Right lobe of liver (tissue), 6 donors: ENCODE results near the gene CYFIP2. TPM values are rescaled to one million over a fixed set of nuclear protein-coding genes. Genes with fewer than 3 reads are reported as not detected.
A peak's percentile ranks its signal among the peaks of the same experiment; 100 is the strongest.

Experiments
- ATAC-seq, 4 donors: fragments of 200-7000 bp; cut with Tn5 transposase; one replicate each; pipeline ENCODE4 v1.9.1; 2020; ENCODE audit warnings: mild to moderate bottlenecking in 4 of 4, moderate library complexity in 4 of 4
- DNase-seq, 3 donors: peaks; one replicate each; pipeline ENCODE4 v3.0.0-alpha.2; 2020
- H3K27ac ChIP-seq, 3 donors: fragments of 200-600 bp; one replicate each; pipeline ENCODE4 v1.8.0; 2022
- H3K27me3 ChIP-seq, 2 donors: fragments of 200-600 bp; one replicate each; pipeline ENCODE4 v1.8.0; 2022
- H3K36me3 ChIP-seq, 4 donors: fragments of 200-600 bp; sonication (generic) in 1 of 4; one replicate each; pipeline versions ENCODE4 v1.5.1 to v1.8.0; 2017 to 2022; ENCODE audit warnings: control low read depth in 1 of 4
- H3K4me1 ChIP-seq, 4 donors: fragments of 200-600 bp; sonication (generic) in 1 of 4; one replicate each; pipeline versions ENCODE4 v1.5.1 to v1.8.0; 2017 to 2022; ENCODE audit warnings: control low read depth in 1 of 4
- H3K4me3 ChIP-seq, 3 donors: fragments of 200-600 bp; one replicate each; pipeline ENCODE4 v1.8.0; 2022
- H3K9me3 ChIP-seq, 4 donors: fragments of 200-600 bp; sonication (generic) in 1 of 4; one replicate each; pipeline versions ENCODE4 v1.5.1 to v1.8.0; 2017 to 2022; ENCODE audit warnings: control low read depth in 1 of 4
- POLR2A ChIP-seq: fragments of 450-650 bp; IDR thresholded peaks from one replicate; pipeline ENCODE4 v1.6.1; 2017; ENCODE audit warnings: antibody characterized with exemption, mild to moderate bottlenecking
- WGBS: methylation state at CpG from one replicate; pipeline ENCODE4 v1.1.6; 2018; ENCODE audit warnings: low coverage, low lambda C conversion rate; ENCODE audit not compliant: insufficient coverage; ENCODE audit errors: missing lambda C conversion rate; 5-methylcytosine and 5-hydroxymethylcytosine counted together
- intact Hi-C, 2 donors: fragments of 100-400 bp; cut with DNase I; formaldehyde crosslinking; loops; one replicate each; pipeline versions ENCODE4 v1.11.2 to v1.14.1; 2022
- total RNA-seq, 6 experiments: library from RNA; depleted of rRNA in 2 of 6; stranded (reverse); fragments of >200 nt in 2 of 6; fragmentation: NEBNext Ultra II Directional in 3 of 6; extraction: Animal tissue kit (Norgen Biotek cat#: 25700) in 3 of 6; gene quantifications; one replicate each; pipeline versions ENCODE4 v1.1.0 to v1.2.4, GENCODE V29; 2016 to 2023
- TF ChIP-seq, protein P1 (sequence below), 4 donors: fragments of 200-600 bp in 3 of 4; fragments of 450-650 bp in 1 of 4; IDR thresholded peaks; one replicate each; pipeline versions ENCODE4 v1.5.1 to v1.8.0; 2016 to 2022; ENCODE audit warnings: antibody characterized with exemption in 4 of 4, mild to moderate bottlenecking in 2 of 4
- donor health status: DM: no; HTN: yes; CAD: no.
- donor health status: DM: no; HTN: no; CAD: no.
- donor health status: DM: no; HTN: no; CAD: no.
- donor health status: DM: no; HTN: yes; CAD: no.
- donor health status: DM: no; HTN: yes; CAD: no.

CYFIP2 gene
- total RNA-seq, 6 experiments from 2014 or later = 20.6 to 89.1 (median 49.6) TPM

DNA sequence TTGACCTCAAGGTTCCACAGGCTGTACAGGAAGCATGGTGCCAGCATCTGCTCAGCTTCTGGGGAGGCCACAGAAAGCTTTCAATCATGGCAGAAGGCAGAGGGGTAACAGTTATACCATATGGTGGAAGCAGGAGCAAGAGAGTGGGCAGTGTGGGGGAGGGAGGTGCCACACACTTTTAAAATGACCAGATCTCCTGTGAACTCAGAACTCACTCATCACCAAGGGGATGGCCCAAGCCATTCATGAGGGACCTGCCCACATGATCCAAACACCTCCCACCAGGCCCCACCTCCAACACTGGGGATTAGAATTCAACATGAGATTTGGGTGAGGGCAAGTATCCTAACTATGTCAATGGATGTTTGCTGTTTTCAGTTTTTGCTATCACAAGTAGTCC lies 16.2 kb downstream of the CYFIP2 start:
- intact Hi-C loops = no loop called here
- Histone ChIP-seq H3K4me3 (no peak overlapping the region), H3K9me3 (no peaks in the 10 kb centered on the region), H3K36me3 (no peaks in the 10 kb centered on the region), H3K27ac (no peak overlapping the region), H3K4me1 (peaks cover 0 to 19% (median 7%) of the 10 kb centered on the region in 4 donors), H3K27me3 (no peaks in the 10 kb centered on the region)
- DNase-seq (no peak), ATAC-seq (no peak)
- no peak for TF ChIP-seq POLR2A
- TF ChIP-seq, protein P1, sequence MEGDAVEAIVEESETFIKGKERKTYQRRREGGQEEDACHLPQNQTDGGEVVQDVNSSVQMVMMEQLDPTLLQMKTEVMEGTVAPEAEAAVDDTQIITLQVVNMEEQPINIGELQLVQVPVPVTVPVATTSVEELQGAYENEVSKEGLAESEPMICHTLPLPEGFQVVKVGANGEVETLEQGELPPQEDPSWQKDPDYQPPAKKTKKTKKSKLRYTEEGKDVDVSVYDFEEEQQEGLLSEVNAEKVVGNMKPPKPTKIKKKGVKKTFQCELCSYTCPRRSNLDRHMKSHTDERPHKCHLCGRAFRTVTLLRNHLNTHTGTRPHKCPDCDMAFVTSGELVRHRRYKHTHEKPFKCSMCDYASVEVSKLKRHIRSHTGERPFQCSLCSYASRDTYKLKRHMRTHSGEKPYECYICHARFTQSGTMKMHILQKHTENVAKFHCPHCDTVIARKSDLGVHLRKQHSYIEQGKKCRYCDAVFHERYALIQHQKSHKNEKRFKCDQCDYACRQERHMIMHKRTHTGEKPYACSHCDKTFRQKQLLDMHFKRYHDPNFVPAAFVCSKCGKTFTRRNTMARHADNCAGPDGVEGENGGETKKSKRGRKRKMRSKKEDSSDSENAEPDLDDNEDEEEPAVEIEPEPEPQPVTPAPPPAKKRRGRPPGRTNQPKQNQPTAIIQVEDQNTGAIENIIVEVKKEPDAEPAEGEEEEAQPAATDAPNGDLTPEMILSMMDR (IDR thresholded peaks at IDR 0.05) = no peak

DNA sequence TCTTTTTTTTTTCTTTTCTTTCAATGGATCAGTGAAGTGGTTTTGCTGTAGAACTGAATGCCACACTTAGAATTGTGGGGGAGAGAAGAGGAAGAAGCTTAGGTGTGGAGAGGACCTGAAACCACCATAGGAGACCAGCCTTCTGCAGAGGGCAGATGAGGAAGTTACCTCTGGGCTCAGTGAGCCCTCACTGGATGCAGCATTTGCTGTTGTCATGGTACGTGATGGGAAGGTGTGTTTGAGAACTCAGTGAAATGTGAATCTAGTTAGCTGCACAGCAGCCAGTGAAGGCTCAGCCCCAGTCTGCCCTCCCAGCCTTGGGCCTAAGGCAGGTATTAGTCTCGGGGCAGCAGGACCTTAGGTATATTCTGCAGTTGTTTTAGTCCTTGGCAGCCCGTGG lies 17.5 kb downstream of the CYFIP2 start:
- 60% methylated on average over 1 of the region's 3 CpGs for WGBS
- Histone ChIP-seq H3K36me3 (no peaks in the 10 kb centered on the region), H3K9me3 (no peaks in the 10 kb centered on the region), H3K27me3 (no peaks in the 10 kb centered on the region), H3K4me1 (peaks cover 0 to 32% (median 14%) of the 10 kb centered on the region in 4 donors), H3K27ac (no peak overlapping the region), H3K4me3 (no peak overlapping the region)
- ATAC-seq (no peak), DNase-seq (no peak)
- no peak for TF ChIP-seq POLR2A
- TF ChIP-seq, protein P1 (IDR thresholded peaks at IDR 0.05) = no peak
- intact Hi-C loops = no loop called here

DNA sequence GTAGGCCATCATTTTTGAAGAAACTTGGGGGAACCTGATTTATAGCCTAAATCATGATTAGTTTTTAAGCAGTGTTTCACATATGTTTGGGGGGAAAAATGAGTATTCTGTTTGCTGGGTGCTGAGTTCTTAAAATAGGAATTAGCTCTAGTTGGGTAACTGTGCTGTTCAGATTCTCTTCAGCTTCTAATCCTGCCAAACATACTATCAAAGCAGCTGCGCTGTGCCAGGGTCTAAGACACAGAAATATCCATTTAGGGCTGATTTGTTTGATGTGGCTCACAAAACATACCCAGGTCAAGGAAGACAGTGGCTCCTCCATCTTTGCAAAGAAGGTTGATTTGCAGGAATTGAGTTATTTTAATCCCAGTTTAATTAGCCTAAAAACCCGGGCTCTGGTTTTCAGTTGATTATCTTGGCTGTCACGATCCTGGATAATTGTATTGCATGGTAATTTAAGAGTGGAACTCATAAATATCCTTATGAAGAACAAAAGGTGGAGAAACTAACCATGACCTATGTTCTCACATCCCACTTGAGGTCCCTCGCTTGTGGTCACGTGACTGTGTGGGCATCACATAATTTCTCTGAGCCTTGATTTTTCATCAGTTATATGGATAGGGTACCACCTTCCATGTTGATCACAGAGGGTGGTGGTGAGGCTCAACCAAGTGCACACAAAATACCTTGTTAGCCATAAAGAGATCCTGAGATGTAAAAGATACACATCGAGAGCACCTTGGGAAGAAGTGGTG lies 18.7 kb downstream of the CYFIP2 start:
- ATAC-seq = no peak
- H3K27me3 ChIP-seq = no peaks in the 10 kb centered on the region
- intact Hi-C loops = no loop called here
- TF ChIP-seq, protein P1 (IDR thresholded peaks at IDR 0.05) = no peak
- no peak for TF ChIP-seq POLR2A
- no peaks in the 10 kb centered on the region for H3K36me3 ChIP-seq
- DNase-seq = no peak
- no peak overlapping the region for H3K27ac ChIP-seq
- peaks cover 0 to 42% (median 20%) of the 10 kb centered on the region in 4 donors for H3K4me1 ChIP-seq
- 84% methylated on average over 6 of the region's 6 CpGs for WGBS
- no peak overlapping the region for H3K4me3 ChIP-seq
- H3K9me3 ChIP-seq = no peaks in the 10 kb centered on the region

DNA sequence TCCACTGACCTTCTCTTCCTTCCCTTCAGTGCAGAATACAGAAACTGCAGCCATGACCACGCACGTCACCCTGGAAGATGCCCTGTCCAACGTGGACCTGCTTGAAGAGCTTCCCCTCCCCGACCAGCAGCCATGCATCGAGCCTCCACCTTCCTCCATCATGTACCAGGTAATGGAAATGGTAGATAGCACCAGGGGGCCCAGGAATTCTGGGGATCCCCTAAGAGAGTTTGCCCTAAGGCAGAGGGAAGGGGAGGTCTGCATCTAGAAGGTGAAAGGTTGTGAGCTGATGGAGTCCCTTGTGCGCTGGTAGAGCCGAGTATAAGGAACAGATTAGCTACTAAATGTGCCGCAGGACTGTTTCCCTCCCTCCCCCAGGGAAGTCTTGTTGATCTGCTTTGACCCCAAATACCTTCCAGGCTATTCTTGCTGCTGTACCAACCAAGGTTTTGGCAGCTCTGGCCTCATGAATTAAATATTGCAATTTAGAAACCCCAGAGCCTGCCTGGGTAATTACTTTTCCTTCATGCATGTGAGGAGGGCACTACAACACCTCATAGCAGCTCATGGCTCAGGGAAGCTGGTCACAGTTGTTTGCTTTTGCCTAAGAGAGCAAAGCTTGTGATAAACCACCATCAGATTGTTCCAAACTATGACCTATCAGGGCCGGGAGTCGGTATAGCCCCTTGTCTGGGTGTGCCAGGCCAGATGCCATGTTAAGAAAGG lies 19.6 kb downstream of the CYFIP2 start:
- H3K9me3 ChIP-seq = no peaks in the 10 kb centered on the region
- TF ChIP-seq POLR2A = no peak
- TF ChIP-seq, protein P1 (IDR thresholded peaks at IDR 0.05) = no peak
- DNase-seq (no peak), ATAC-seq (peak; percentile 38 to 52 (median 47))
- H3K4me3 ChIP-seq = no peak overlapping the region
- whole genome bisulfite sequencing = 68% methylated on average over 6 of the region's 10 CpGs
- H3K4me1 ChIP-seq = peaks cover 0 to 50% (median 24%) of the 10 kb centered on the region in 4 donors
- H3K27ac ChIP-seq = peak overlapping the region in 2 of 3 donors; percentile 83 to 92
- H3K27me3 ChIP-seq = no peaks in the 10 kb centered on the region
- no peaks in the 10 kb centered on the region for H3K36me3 ChIP-seq
- intact Hi-C loops = no loop called here
